ENCODE results near the gene TAS2R9.

The TAS2R9 gene, protein sequence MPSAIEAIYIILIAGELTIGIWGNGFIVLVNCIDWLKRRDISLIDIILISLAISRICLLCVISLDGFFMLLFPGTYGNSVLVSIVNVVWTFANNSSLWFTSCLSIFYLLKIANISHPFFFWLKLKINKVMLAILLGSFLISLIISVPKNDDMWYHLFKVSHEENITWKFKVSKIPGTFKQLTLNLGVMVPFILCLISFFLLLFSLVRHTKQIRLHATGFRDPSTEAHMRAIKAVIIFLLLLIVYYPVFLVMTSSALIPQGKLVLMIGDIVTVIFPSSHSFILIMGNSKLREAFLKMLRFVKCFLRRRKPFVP

DNA sequence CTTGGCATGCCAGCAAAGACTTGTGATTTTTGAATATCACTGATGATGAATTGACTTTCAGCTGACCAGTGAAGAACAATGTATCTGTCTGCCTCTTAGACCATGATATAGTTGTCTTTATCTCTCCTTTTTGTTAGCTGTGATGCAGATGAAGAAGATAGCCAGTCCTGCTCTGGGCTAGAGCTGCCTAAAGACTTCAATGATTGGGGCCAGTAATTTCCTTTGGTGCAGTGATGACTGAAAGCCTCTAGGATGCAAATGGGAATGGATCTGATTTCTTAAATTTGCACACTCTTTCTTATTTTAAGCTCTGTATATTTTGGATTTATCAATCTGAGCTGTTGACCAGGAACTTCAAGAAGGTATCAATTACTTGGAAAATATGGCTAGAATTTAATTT is at the start of gene TAS2R9:
TAS2R9 (minus strand) TSS at position 101 of the 400 bp plus-strand sequence; CDS start at position 8, 93 bp downstream.
- TF ChIP-seq CTCF (IDR thresholded peaks at IDR 0.05; ENCODE audit: low read depth, low read length) (no peak), EZH2phosphoT487 (IDR thresholded peaks at IDR 0.05; ENCODE audit: low read depth) (no peak)

DNA sequence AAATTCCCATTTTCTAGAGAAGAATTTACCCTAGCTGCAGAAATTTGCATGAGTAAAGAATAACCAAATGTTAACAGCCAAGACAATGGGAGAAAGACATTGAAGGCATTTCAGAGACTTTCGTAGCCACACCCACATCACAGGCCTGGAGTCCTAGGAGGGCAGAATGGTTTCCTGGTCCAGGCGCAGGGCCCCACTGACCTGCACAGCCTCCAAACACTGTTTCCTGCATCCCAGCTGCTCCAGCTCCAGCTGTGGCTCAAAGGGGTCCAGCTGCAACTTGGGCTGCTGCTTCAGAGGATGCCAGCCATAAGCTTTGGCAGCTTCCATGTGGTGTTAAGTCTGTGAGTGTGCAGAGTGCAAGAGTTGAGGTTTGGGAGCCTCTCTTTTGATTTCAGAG is 45.8 kb upstream of the TAS2R9 start:
- H3K9ac ChIP-seq (ENCODE audit: low read length) = no peak overlapping the region
- no peak overlapping the region for H3K27ac ChIP-seq (ENCODE audit: low read length)
- H3K4me1 ChIP-seq (ENCODE audit: low read length) = no peaks in the 10 kb centered on the region
- peaks cover 14% of the 10 kb centered on the region for H3K36me3 ChIP-seq (replicated peaks; ENCODE audit: low read depth, low read length)
- no peaks in the 10 kb centered on the region for H3K9me3 ChIP-seq (ENCODE audit: insufficient read depth, low read length)
- H3K4me2 ChIP-seq (ENCODE audit: low read length) = no peak overlapping the region
- H3K4me3 ChIP-seq (ENCODE audit: low read length) = no peak overlapping the region
- TF ChIP-seq EZH2phosphoT487 (IDR thresholded peaks at IDR 0.05; ENCODE audit: low read depth) (no peak), CTCF (IDR thresholded peaks at IDR 0.05; ENCODE audit: low read depth, low read length) (no peak)
- H3K79me2 ChIP-seq (ENCODE audit: low read length) = no peaks in the 10 kb centered on the region
- H4K20me1 ChIP-seq (ENCODE audit: insufficient read depth, low read length) = no peaks in the 10 kb centered on the region
- no peak overlapping the region for H2AFZ ChIP-seq (ENCODE audit: low read depth, low read length)
- no peaks in the 10 kb centered on the region for H3K27me3 ChIP-seq (ENCODE audit: low read depth, low read length)

More for the DNA sequence above, at the start of gene TAS2R9:
- Histone ChIP-seq H3K27ac (ENCODE audit: low read length) (no peak within 1 kb of the TSS), H4K20me1 (ENCODE audit: insufficient read depth, low read length) (no peaks in the 10 kb centered on the region), H3K4me3 (ENCODE audit: low read length) (no peak within 1 kb of the TSS), H3K27me3 (ENCODE audit: low read depth, low read length) (no peaks in the 10 kb centered on the region), H3K4me2 (ENCODE audit: low read length) (no peak within 1 kb of the TSS), H3K79me2 (ENCODE audit: low read length) (no peaks in the 10 kb centered on the region), H3K9me3 (ENCODE audit: insufficient read depth, low read length) (no peaks in the 10 kb centered on the region), H3K4me1 (ENCODE audit: low read length) (no peaks in the 10 kb centered on the region), H3K9ac (ENCODE audit: low read length) (no peak within 1 kb of the TSS), H3K36me3 (replicated peaks; ENCODE audit: low read depth, low read length) (no peaks in the 10 kb centered on the region), H2AFZ (ENCODE audit: low read depth, low read length) (no peak within 1 kb of the TSS)

- no peak overlapping the region for H3K4me3 ChIP-seq (ENCODE audit: low read length)
- H3K36me3 ChIP-seq (replicated peaks; ENCODE audit: low read depth, low read length) = peaks cover 10% of the 10 kb centered on the region
- TF ChIP-seq CTCF (IDR thresholded peaks at IDR 0.05; ENCODE audit: low read depth, low read length) (no peak), EZH2phosphoT487 (IDR thresholded peaks at IDR 0.05; ENCODE audit: low read depth) (no peak)
- H3K4me2 ChIP-seq (ENCODE audit: low read length) = no peak overlapping the region
- no peak overlapping the region for H3K9ac ChIP-seq (ENCODE audit: low read length)
- no peak overlapping the region for H2AFZ ChIP-seq (ENCODE audit: low read depth, low read length)
- H3K79me2 ChIP-seq (ENCODE audit: low read length) = no peaks in the 10 kb centered on the region
- H3K27ac ChIP-seq (ENCODE audit: low read length) = no peak overlapping the region
- H3K4me1 ChIP-seq (ENCODE audit: low read length) = no peaks in the 10 kb centered on the region
- no peaks in the 10 kb centered on the region for H4K20me1 ChIP-seq (ENCODE audit: insufficient read depth, low read length)
- no peaks in the 10 kb centered on the region for H3K9me3 ChIP-seq (ENCODE audit: insufficient read depth, low read length)
- H3K27me3 ChIP-seq (ENCODE audit: low read depth, low read length) = no peaks in the 10 kb centered on the region
These were observed 43.8 kb upstream of the TAS2R9 start for GRCh38 chr12:10853776-10854175.

- Histone ChIP-seq H2AFZ (ENCODE audit: low read depth, low read length) (no peak overlapping the region), H4K20me1 (ENCODE audit: insufficient read depth, low read length) (no peaks in the 10 kb centered on the region), H3K79me2 (ENCODE audit: low read length) (no peaks in the 10 kb centered on the region)
These were observed 41.4 kb upstream of the TAS2R9 start for GRCh38 chr12:10851243-10851858.

More at GRCh38 chr12:10851243-10851858, 41.4 kb upstream of the TAS2R9 start:
- H3K4me1 ChIP-seq (ENCODE audit: low read length) = no peaks in the 10 kb centered on the region
- no peak overlapping the region for H3K4me3 ChIP-seq (ENCODE audit: low read length)
- H3K9me3 ChIP-seq (ENCODE audit: insufficient read depth, low read length) = no peaks in the 10 kb centered on the region
- no peak overlapping the region for H3K4me2 ChIP-seq (ENCODE audit: low read length)
- no peak for TF ChIP-seq EZH2phosphoT487 (IDR thresholded peaks at IDR 0.05; ENCODE audit: low read depth)
- TF ChIP-seq CTCF (IDR thresholded peaks at IDR 0.05; ENCODE audit: low read depth, low read length) = no peak
- H3K36me3 ChIP-seq (replicated peaks; ENCODE audit: low read depth, low read length) = peaks cover 8% of the 10 kb centered on the region
- no peaks in the 10 kb centered on the region for H3K27me3 ChIP-seq (ENCODE audit: low read depth, low read length)
- H3K9ac ChIP-seq (ENCODE audit: low read length) = no peak overlapping the region
- no peak overlapping the region for H3K27ac ChIP-seq (ENCODE audit: low read length)
